OCI-LY3 (cell line): Measurements from ENCODE around the gene TBX1.

Experiments
- CTCF ChIP-seq: fragments of 200-600, 300-600 bp; sonication (generic); IDR thresholded peaks from 2 replicates; pipeline ENCODE4 v1.5.1; 2014; ENCODE audit warnings: antibody characterized with exemption, low read length, low read depth
- EZH2phosphoT487 ChIP-seq: fragments of 200-600 bp; shearing (Covaris generic); IDR thresholded peaks from 2 replicates; pipeline ENCODE4 v1.6.1; 2018; ENCODE audit warnings: antibody characterized with exemption, mixed run types, low read depth

DNA sequence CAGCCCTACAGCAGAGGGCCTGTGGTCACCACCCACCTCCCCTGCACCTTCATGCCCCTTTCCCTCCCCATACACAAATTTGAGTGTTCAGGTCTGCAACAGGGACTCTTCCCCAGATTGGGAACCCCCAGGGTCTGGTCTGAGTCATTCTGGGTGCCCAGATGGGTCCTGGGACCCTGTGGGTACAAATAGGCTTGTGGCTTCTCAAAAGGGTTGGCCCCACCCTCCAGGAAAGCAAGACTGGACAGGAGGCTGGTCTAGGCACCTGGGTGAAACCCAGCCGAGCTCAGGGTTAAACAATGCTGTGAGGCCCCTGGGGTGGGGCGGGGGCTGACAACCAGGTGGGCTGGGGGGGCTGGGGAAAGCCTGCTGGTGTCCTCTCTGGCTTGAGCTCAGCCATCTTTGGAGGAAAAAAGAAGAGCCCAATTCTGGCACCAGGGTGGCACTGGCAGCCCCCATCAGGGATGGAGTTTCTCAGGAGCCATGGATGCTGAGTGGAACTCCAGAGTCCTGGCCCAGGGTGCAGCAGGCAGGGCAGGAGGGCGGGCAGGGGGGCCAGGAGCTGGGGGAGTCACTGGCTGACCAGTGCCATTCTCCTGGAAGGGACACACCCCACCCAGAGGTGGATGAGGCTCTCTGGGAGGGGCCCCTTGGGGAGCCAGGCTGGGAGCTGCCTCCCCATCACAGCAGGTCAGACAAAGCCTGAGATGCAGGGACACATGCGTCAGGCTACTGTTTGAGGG, 45.2 kb upstream of the TBX1 start:
- no peak for TF ChIP-seq CTCF
- TF ChIP-seq EZH2phosphoT487, result no peak
